Stimulated activated CD8-positive, alpha-beta memory T cell treated with anti-CD3 and anti-CD28 coated beads, Interleukin-2, amount 100 ng/mL, for 48 hours (primary cell): ENCODE data around the gene IL16.
"Not testable (repeated sequence)": the region's sequence is repeated elsewhere in the genome, so short reads cannot be mapped to it uniquely, and the experiment has no call there.

Source experiments
- DNase-seq, 2 donors: peaks; one replicate each; pipeline ENCODE4 v3.0.0-alpha.2; 2020; ENCODE audit warnings: low read depth in 2 of 2

IL16 gene

DNA sequence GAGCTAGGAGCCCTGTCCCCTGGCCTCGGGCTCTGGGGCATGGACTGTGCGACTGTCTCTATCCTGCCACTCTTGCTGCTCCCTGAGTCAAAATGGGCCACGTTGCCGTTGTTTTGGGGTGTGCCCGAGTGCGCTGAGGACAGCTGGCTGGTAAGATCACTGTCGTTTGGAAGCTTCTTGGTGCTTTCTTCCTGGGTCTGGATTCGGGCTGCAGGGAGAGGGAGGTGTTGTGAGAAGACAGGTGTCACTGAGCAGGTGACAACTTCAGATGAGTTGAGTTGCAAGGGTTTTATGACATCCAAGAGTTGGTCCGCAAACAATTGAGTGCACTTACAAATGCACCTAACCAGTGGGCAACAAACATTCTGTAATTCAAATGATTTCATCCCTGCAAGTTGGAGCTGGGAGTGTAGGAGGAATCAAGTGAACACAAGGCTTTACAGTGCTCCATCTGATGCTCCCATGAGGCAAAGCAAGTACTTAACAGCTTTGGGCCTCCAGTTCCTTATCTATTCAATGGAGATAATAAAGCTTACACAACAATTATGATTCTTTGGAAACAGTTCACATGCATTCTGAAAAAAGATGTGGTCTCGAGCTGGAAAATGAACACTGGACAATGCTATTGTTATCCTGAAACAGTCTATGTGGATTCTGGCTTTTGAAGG is 138.2 kb downstream of the IL16 start:
- no peak for DNase-seq

- no peak for DNase-seq
Observed at GRCh38 chr15:81335631-81336030, 139.0 kb downstream of the IL16 start.

- no peak for DNase-seq
Observed at GRCh38 chr15:81336568-81336967, 139.9 kb downstream of the IL16 start.

DNA sequence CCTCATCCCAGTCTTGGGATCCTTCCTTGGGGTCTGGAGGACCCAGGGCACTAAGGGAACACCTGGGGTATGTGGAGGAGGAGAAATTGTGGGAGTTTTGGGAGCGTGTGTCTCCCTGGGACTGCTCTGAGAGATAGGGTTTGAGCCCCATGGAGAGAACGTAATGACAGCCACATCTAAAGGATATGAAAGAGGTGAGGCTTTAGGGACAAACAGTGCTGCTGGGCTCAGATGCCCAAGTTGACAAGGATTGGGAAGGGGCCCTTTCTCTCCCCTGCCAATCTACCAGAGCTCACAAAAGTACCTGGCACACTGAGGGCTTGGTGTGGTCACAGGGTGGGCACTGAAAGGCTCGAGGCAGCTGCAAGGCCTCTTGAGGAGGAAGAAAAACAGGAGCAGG is 140.6 kb downstream of the IL16 start:
- no peak for DNase-seq

DNA sequence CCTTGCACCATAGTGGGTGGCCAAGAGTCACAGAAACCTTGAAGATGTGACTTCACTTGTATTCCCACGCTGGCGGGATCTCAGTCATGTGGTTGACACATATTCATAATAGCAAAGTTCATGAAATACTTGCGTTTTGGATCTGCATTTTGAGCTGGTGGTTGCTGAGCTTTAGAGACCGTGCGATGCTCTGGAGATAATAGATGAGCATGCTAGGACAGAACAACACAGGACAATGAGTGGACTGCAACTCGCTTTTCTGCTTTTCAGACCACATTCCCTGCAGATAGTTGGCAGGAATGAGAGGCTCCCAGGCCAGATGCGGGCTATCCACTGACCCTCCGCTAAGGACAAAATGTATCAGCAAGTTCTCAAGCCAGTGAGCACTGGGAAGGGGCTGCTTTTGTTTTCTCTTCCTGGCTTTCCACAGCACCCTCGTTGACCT is 141.1 kb downstream of the IL16 start:
- DNase-seq = no peak

GRCh38 chr15:81338170-81339007 is 141.7 kb downstream of the IL16 start:
- DNase-seq = no peak

DNA sequence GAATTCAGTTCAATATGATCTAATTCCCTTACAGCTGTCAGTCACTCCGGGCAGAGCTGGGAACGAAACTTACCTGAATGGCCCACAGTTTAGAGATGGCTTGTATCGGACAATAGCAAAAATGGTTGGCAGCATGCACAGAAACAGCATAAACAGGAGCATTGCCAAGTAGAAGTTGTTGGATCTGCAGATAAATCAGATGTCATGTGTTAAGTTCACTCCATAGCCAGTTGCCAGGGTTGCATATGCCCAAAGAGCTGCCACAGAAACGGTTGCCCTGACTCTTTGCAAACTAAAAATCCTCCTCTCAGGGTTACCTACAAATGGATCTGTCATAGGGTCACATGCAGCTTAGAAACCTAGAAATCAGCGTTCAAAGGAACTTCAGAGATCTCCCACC is 142.6 kb downstream of the IL16 start:
- DNase-seq = no peak

- no peak for DNase-seq
Observed at GRCh38 chr15:81339851-81340250, 143.2 kb downstream of the IL16 start.

GRCh38 chr15:81341351-81341750 is 144.7 kb downstream of the IL16 start:
- no peak for DNase-seq

DNA sequence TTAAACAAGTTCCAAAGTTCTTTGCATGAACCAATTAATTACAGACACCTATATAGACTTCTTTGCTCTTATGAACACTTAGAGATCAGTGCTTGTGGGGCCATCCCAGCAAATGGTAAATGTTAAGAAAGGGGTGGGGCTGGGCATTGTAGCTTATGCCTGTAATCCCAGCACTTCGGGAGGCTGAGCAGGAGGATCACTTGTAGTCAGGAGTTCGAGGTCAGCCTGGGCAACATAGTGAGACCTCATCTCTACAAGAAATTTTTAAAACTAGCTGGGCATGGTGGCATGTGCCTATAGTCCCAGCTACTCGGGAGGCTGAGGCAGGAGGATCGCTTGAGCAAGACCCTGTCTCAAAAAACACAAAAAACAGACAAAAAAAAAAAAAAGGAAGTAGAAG is 146.7 kb downstream of the IL16 start:
- DNase-seq = no peak

DNA sequence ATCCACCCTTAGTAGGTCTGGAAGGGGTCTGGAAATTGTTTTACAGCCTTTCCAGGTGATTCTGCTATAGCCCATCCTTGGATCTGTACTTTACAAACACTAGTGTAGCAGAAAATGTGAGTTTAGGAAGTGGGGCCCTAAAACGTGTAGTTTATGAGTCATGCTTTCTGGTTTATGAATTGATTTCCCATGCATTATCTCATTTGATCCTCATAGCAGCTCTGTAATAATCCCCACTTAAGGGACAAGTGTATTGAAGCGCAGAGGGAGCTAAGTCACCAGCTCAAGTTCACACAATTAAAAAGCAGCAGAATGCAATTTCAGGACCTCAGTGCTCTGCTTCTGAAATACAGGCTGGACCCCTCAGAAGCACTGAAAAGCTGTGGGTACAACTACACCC is 149.9 kb downstream of the IL16 start:
- no peak for DNase-seq

- no peak for DNase-seq
Observed at GRCh38 chr15:81347910-81348309, 151.2 kb downstream of the IL16 start.

DNA sequence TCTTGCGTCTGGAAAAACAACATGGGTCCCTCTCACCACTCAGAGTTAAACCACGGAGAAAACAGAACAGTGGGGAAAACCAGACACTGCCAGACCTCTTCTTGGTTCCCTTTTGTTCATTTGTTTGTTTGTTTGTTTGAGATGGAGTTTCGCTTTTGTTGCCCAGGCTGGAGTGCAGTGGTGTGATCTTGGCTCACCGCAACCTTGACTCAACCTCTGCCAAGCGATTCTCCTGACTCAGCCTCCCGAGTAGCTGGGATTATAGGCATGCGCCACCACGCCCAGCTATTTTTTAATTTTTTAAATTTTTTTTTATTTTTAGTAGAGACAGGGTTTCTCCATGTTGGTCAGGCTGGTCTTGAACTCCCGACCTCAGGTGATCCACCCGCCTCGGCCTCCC is 152.0 kb downstream of the IL16 start:
- DNase-seq = not testable (repeated sequence)

GRCh38 chr15:81349271-81349670 is 152.6 kb downstream of the IL16 start:
- no peak for DNase-seq

GRCh38 chr15:81351651-81352050 is 155.0 kb downstream of the IL16 start:
- DNase-seq = no peak

- no peak for DNase-seq
Observed at GRCh38 chr15:81356252-81356651, 159.6 kb downstream of the IL16 start.

GRCh38 chr15:81357180-81357686 is 160.6 kb downstream of the IL16 start:
- no peak for DNase-seq

- no peak for DNase-seq
Observed at GRCh38 chr15:81358248-81358647, 161.6 kb downstream of the IL16 start.

DNA sequence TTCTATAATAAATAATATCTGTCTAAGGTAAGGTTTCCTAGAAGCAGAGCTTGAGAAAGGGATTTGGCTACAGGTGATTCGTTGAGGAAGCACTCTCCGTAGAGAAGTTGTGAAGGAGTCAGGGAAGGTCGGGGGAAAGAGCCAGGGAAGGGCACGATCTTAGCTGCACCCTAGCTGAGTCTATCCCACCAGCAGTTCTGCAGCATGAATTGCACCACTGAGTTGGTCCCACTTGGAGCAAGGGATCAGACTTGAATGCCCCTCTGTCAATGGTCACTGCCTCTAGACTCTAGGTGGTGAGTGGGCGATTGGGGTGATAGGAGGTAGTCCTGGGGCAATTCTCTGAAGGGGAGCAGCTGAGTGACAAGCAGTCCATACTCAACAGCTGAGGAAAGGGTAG is 163.8 kb downstream of the IL16 start:
- no peak for DNase-seq

DNA sequence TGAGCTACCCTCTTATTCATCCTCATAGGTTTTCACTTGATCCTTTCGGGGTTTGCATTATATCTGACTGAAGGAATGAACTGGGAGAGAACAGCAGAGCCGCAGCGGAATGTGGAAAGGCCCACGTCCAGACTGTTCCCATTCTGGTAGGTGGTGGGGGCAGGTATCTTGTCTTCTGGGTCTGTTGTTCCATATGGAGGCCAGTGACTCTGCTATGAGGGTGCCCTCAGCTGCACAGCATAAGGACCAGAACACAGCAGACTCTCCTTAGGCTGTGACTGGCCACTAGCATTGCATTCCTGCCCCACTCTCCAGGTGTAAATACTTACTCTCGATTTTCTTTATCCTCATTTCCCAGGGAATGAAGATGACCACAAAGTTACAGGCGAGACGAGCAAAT is 165.2 kb downstream of the IL16 start:
- DNase-seq = no peak

GRCh38 chr15:81362790-81363189 is 166.1 kb downstream of the IL16 start:
- DNase-seq = no peak

- DNase-seq = no peak
Observed at GRCh38 chr15:81363276-81363675, 166.6 kb downstream of the IL16 start.
